ENCODE measurements around the gene CHCHD6. TPM values are rescaled to one million over a fixed set of nuclear protein-coding genes. Genes with fewer than 3 reads are reported as not detected.
A peak's percentile ranks its signal among the peaks of the same experiment; 100 is the strongest.

CHCHD6 gene
- total RNA-seq, 1 experiment from 2014 or later, result 29.6 TPM

DNA sequence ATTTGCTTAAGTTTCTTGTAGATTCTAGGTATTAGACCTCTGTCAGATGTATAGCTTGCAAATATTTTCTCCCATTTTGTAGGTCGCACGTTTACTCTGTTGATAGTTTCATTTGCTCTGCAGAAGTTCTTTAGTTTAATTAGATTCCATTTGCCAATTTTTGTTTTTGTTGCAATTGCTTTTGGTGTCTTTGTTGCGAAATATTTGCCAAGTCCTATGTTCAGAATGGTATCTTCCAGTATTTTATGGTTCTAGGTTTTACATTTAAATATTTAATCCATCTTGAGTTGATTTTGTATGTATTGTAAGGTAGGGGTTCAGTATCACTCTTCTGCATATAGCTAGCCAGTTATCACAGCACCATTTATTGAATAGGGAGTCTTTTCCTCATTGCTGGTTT lies 64.9 kb downstream of the CHCHD6 start:
- TF ChIP-seq, protein P1, sequence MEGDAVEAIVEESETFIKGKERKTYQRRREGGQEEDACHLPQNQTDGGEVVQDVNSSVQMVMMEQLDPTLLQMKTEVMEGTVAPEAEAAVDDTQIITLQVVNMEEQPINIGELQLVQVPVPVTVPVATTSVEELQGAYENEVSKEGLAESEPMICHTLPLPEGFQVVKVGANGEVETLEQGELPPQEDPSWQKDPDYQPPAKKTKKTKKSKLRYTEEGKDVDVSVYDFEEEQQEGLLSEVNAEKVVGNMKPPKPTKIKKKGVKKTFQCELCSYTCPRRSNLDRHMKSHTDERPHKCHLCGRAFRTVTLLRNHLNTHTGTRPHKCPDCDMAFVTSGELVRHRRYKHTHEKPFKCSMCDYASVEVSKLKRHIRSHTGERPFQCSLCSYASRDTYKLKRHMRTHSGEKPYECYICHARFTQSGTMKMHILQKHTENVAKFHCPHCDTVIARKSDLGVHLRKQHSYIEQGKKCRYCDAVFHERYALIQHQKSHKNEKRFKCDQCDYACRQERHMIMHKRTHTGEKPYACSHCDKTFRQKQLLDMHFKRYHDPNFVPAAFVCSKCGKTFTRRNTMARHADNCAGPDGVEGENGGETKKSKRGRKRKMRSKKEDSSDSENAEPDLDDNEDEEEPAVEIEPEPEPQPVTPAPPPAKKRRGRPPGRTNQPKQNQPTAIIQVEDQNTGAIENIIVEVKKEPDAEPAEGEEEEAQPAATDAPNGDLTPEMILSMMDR (IDR thresholded peaks at IDR 0.05; ENCODE audit: unreplicated experiment), result no peak
- intact Hi-C loops (cut with micrococcal nuclease), result no loop called here
- Mint-ChIP-seq H3K4me3 (ENCODE audit: unreplicated experiment) (no peak overlapping the region), H3K36me3 (ENCODE audit: insufficient read depth, unreplicated experiment) (peaks cover 6% of the 10 kb centered on the region), H3K4me1 (ENCODE audit: insufficient read depth, unreplicated experiment) (peaks cover 4% of the 10 kb centered on the region), H3K9me3 (ENCODE audit: unreplicated experiment) (peaks cover 19% of the 10 kb centered on the region), H3K27ac (ENCODE audit: low read depth, unreplicated experiment) (no peak overlapping the region), H3K27me3 (ENCODE audit: insufficient read depth, unreplicated experiment) (no peaks in the 10 kb centered on the region)
- no peak for DNase-seq (ENCODE audit: unreplicated experiment)
- POLR2A ChIA-PET, result interaction anchor here (1.0 kb wide), 1 partner anchor 13 kb away, joined by 4 read pairs; no protein-coding TSS in a partner anchor
- BruUV-seq (replicated peaks), result no TSS peak
- CTCF ChIA-PET, result interaction anchor here (0.6 to 0.8 kb wide), 2 partner anchors 12 to 14 kb away, joined by 3 to 4 read pairs; no protein-coding TSS in a partner anchor

DNA sequence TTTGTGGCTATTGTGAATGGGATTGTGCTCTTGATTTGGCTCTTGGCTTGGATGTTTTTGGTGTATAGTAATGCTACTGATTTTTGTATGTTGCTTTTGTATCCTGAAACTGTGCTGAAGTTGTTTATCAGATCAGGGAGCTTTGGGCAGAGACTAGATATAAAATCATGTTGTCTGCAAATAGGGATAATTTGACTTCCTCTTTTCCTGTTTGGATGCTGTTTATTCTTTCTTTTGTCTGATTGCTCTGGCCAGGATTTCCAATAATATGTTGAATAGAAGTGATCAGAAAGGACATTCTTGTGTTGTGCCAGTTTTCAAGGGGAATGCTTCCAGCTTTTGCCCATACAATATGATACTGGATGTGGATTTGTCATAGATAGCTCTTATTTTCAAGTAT lies 66.1 kb downstream of the CHCHD6 start:
- CTCF ChIA-PET, result interaction anchor here (0.6 to 5.8 kb wide), 2 partner anchors 9 to 18 kb away, joined by 4 to 23 read pairs; no protein-coding TSS in a partner anchor
- BruUV-seq (replicated peaks), result no TSS peak
- no peak for DNase-seq (ENCODE audit: unreplicated experiment)

DNA sequence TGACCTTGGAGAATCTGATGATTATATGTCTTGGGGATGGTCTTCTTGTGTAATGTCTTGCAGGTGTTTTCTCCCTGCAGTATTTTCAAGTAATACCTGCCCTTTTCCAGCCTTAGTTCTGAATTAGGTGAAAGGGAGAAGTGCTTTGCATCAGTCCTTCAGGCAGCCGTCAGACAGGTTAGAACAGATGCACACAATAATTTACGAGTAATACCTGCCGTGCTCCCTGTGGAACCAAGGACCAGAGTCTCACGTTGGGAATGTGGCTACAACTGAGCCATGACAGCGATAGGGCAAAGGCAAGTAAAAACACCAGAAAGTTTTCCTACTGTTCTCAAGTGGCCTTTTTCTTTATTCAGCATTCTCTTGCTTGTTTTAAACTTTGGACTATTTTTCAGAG lies 69.1 kb downstream of the CHCHD6 start:
- TF ChIP-seq, protein P1 (IDR thresholded peaks at IDR 0.05; ENCODE audit: unreplicated experiment), result no peak
- no TSS peak for BruUV-seq (replicated peaks)
- intact Hi-C loops (cut with micrococcal nuclease), result no loop called here
- H3K4me3 Mint-ChIP-seq (ENCODE audit: unreplicated experiment), result no peak overlapping the region
- ChIA-PET CTCF (interaction anchor here (5.8 kb wide), 1 partner anchor 21 kb away, joined by 23 read pairs; no protein-coding TSS in a partner anchor), POLR2A (interaction anchor here (0.7 kb wide), 1 partner anchor 9 kb away, joined by 3 read pairs; no protein-coding TSS in a partner anchor)
- peaks cover 4% of the 10 kb centered on the region for H3K4me1 Mint-ChIP-seq (ENCODE audit: insufficient read depth, unreplicated experiment)
- H3K9me3 Mint-ChIP-seq (ENCODE audit: unreplicated experiment), result peaks cover 19% of the 10 kb centered on the region
- no peak for DNase-seq (ENCODE audit: unreplicated experiment)
- H3K27ac Mint-ChIP-seq (ENCODE audit: low read depth, unreplicated experiment), result peak overlapping the region; percentile 10
- H3K36me3 Mint-ChIP-seq (ENCODE audit: insufficient read depth, unreplicated experiment), result no peaks in the 10 kb centered on the region
- no peaks in the 10 kb centered on the region for H3K27me3 Mint-ChIP-seq (ENCODE audit: insufficient read depth, unreplicated experiment)

More for the DNA sequence above, 66.1 kb downstream of the CHCHD6 start:
- H3K36me3 Mint-ChIP-seq (ENCODE audit: insufficient read depth, unreplicated experiment), result peaks cover 6% of the 10 kb centered on the region
- H3K4me3 Mint-ChIP-seq (ENCODE audit: unreplicated experiment), result no peak overlapping the region
- peaks cover 4% of the 10 kb centered on the region for H3K4me1 Mint-ChIP-seq (ENCODE audit: insufficient read depth, unreplicated experiment)
- H3K9me3 Mint-ChIP-seq (ENCODE audit: unreplicated experiment), result peaks cover 19% of the 10 kb centered on the region
- TF ChIP-seq, protein P1 (IDR thresholded peaks at IDR 0.05; ENCODE audit: unreplicated experiment), result no peak
- intact Hi-C loops (cut with micrococcal nuclease), result no loop called here
- no peaks in the 10 kb centered on the region for H3K27me3 Mint-ChIP-seq (ENCODE audit: insufficient read depth, unreplicated experiment)
- H3K27ac Mint-ChIP-seq (ENCODE audit: low read depth, unreplicated experiment), result no peak overlapping the region
- POLR2A ChIA-PET, result interaction anchor here (1.0 kb wide), 1 partner anchor 12 kb away, joined by 4 read pairs; no protein-coding TSS in a partner anchor

DNA sequence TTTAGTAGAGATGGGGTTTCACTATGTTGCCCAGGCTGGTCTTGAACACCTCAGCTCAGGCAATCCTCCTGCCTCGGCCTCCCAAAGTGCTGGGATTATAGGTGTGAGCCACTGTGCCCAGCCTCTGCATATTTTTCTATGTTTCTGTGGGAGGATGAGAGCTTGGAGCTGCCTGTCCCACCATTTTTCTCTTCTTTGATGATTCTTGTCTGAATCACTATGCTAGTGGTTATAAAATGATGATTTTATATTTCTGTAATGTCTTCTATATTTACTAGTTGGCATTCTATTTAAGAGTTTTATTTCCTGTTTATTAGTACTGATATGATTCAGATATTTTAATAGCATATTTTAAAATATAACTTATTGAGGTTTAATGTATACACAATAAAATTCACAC lies 69.7 kb downstream of the CHCHD6 start:
- intact Hi-C loops (cut with micrococcal nuclease), result no loop called here
- Mint-ChIP-seq H3K27me3 (ENCODE audit: insufficient read depth, unreplicated experiment) (no peaks in the 10 kb centered on the region), H3K36me3 (ENCODE audit: insufficient read depth, unreplicated experiment) (no peaks in the 10 kb centered on the region), H3K27ac (ENCODE audit: low read depth, unreplicated experiment) (no peak overlapping the region), H3K4me1 (ENCODE audit: insufficient read depth, unreplicated experiment) (peaks cover 4% of the 10 kb centered on the region), H3K4me3 (ENCODE audit: unreplicated experiment) (no peak overlapping the region), H3K9me3 (ENCODE audit: unreplicated experiment) (peaks cover 19% of the 10 kb centered on the region)
- ChIA-PET CTCF (interaction anchor here (0.5 to 5.8 kb wide), 2 partner anchors 22 to 74 kb away, joined by 4 to 23 read pairs; no protein-coding TSS in a partner anchor), POLR2A (no interaction called here)
- no peak for DNase-seq (ENCODE audit: unreplicated experiment)
- no TSS peak for BruUV-seq (replicated peaks)
- TF ChIP-seq, protein P1 (IDR thresholded peaks at IDR 0.05; ENCODE audit: unreplicated experiment), result no peak
